ENCODE measurements around the gene AHCY.
A peak's percentile ranks its signal among the peaks of the same experiment; 100 is the strongest.
"Not testable (repeated sequence)": the region's sequence is repeated elsewhere in the genome, so short reads cannot be mapped to it uniquely, and the experiment has no call there.

AHCY gene

DNA sequence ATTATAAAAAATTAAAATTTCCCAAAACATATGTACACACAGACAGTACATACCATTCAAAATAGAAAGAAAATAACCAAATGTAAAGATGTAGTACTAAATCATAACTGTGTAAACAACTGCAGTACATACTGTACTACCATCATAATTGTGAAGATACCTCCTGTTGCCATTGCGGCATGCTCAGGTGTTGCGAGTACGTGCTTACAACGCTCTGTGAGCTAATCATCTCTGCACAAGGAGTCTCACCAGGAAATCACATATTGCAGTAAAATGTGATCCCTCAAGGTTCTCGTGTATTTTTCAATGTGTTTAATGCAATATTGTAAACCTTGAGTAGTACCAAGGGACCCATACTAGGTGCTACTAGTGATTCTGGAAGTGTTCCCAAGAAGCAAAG, 39.0 kb downstream of the AHCY start:
- TF ChIP-seq, protein P1, sequence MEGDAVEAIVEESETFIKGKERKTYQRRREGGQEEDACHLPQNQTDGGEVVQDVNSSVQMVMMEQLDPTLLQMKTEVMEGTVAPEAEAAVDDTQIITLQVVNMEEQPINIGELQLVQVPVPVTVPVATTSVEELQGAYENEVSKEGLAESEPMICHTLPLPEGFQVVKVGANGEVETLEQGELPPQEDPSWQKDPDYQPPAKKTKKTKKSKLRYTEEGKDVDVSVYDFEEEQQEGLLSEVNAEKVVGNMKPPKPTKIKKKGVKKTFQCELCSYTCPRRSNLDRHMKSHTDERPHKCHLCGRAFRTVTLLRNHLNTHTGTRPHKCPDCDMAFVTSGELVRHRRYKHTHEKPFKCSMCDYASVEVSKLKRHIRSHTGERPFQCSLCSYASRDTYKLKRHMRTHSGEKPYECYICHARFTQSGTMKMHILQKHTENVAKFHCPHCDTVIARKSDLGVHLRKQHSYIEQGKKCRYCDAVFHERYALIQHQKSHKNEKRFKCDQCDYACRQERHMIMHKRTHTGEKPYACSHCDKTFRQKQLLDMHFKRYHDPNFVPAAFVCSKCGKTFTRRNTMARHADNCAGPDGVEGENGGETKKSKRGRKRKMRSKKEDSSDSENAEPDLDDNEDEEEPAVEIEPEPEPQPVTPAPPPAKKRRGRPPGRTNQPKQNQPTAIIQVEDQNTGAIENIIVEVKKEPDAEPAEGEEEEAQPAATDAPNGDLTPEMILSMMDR (IDR thresholded peaks at IDR 0.05; ENCODE audit: control insufficient read depth, extremely low read depth, insufficient read depth): no peak
- DNase-seq (ENCODE audit: low read depth): peak; percentile 92
- H3K4me3 ChIP-seq (ENCODE audit: low read depth, low read length): no peak overlapping the region

DNA sequence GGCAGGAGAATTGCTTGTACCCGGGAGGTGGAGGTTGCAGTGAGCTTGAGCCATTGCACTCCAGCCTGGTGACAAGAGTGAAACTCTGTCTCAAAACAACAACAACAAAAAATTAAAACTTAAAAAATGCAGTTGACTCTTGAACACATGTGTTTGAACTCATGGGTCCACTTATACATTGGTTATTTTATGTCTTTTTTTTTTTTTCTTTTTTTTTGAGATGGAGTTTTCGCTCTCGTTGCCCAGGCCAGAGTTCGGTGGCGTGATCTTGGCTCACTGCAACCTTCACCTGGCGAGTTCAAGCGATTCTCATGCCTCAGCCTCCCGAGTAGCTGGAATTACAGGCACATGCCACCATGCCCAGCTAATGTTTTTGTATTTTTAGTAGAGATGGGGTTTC, 39.7 kb downstream of the AHCY start:
- DNase-seq (ENCODE audit: low read depth); H3K4me3 ChIP-seq (ENCODE audit: low read depth, low read length): not testable (repeated sequence)

DNA sequence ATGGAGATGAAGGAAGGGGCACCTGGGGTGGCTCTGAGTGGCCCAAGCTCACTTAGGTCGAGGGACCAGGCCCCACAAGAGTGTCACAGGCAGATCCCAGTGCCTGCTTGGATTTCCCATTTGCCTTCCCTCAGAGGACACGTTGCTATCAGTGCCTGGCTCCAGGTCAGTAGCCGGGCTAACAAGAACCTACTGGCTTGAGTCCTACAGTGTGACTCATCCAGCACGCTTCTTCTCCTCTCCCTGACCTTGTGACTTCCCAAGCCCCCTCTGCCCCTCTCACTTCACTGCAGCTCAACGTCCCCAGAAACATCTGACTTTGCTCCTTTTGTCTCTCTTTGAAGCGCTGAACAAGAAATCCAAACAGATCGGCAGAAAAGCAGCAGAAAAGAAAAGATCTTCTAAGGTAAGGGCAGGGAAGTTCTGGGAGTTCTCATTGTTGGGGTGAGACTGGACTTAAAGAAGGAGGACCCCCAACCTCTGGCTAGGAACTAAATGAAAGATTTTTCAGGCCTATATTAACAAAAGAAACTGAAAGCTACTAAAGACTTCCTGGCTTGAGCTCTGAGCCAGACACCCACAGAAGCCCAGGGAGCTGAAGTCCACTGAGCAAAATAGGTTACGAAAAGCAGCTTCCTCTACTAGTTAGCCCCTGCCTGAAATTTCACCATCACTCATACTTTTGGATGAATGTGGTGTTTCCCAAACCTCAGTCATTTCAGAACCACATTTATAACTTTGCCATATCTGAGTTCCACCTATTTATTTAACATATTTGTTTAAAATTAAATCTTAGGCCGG, 40.5 kb downstream of the AHCY start:
- TF ChIP-seq, protein P1 (IDR thresholded peaks at IDR 0.05; ENCODE audit: control insufficient read depth, extremely low read depth, insufficient read depth): no peak
- no peak for DNase-seq (ENCODE audit: low read depth)
- no peak overlapping the region for H3K4me3 ChIP-seq (ENCODE audit: low read depth, low read length)

DNA sequence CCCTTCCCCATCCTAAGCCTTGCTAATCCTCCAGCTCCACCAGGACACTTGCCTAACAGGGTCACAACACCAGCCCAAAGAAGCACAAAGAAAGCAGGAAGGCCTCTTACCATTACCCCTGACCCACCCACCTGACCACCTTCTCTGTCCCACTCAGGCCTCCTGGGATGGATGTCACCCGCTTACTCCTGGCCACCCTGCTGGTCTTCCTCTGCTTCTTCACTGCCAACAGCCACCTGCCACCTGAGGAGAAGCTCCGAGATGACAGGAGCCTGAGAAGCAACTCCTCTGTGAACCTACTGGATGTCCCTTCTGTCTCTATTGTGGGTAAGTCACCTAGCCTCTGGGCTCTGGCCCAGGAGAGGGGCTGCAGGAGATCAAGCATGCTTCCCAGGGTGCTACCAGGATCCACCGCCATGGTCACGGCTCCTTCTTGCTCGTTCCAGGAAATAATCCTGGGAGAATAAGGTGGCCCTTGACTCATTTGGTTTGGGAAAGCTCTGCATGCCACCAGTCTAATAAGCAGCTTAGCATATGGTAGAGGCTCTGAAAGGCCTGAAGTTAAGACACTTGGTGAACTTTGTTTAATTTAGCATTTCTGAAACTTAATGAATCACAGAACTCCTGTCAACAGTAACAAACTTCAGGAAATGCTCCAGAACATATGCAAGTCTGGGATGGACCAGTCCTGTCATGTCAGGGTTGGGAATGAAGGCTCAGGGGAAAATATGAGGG, 42.8 kb downstream of the AHCY start:
- TF ChIP-seq, protein P1 (IDR thresholded peaks at IDR 0.05; ENCODE audit: control insufficient read depth, extremely low read depth, insufficient read depth): no peak

DNA sequence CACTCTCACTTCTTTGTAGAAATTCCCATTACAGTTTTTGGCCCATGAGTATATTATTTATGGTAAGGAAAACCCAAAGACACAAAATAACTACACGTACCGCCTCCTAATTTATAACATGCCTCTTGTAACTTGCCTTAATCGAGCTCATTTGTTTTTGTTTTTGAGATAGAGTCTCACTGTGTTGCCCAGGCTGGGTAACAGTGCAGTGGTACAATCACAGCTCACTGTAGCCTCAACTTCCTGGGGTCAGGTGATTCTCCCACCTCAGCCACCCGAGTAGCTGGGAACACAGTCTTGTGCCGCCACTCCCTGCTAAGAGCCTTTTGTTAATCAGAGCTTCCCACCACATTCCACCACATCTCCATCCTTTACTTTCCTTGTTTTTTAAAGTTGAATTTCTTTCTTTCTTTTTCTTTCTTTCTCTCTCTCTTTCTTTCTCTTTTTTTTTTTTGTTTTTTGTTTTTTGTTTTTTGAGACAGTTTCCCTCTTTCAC, 46.5 kb downstream of the AHCY start:
- DNase-seq (ENCODE audit: low read depth): no peak

More for the DNA sequence above, 42.8 kb downstream of the AHCY start:
- DNase-seq (ENCODE audit: low read depth): no peak
- no peak overlapping the region for H3K4me3 ChIP-seq (ENCODE audit: low read depth, low read length)

DNA sequence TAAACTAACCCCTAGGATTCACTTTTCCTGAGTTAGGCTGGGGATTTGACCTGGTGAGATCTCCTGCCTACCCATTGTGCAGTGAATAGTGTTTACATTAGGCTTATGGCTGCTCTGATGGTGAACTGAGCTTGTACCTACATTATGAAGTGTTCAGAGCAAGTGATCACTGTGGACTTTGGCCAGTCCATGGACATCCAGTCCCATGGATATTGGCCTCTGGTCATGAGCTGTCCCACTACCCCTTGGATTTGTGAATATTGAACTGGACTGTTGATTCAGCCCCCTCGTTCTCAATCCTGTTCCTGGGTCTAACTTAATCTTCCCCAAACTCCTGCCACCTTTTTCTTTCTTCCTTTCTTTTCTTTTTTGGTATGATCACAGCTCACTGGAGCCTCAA, 48.2 kb downstream of the AHCY start:
- no peak overlapping the region for H3K4me3 ChIP-seq (ENCODE audit: low read depth, low read length)
- no peak for DNase-seq (ENCODE audit: low read depth)
- TF ChIP-seq, protein P1 (IDR thresholded peaks at IDR 0.05; ENCODE audit: control insufficient read depth, extremely low read depth, insufficient read depth): no peak

More for the DNA sequence above, 46.5 kb downstream of the AHCY start:
- TF ChIP-seq, protein P1 (IDR thresholded peaks at IDR 0.05; ENCODE audit: control insufficient read depth, extremely low read depth, insufficient read depth): no peak
- no peak overlapping the region for H3K4me3 ChIP-seq (ENCODE audit: low read depth, low read length)

DNA sequence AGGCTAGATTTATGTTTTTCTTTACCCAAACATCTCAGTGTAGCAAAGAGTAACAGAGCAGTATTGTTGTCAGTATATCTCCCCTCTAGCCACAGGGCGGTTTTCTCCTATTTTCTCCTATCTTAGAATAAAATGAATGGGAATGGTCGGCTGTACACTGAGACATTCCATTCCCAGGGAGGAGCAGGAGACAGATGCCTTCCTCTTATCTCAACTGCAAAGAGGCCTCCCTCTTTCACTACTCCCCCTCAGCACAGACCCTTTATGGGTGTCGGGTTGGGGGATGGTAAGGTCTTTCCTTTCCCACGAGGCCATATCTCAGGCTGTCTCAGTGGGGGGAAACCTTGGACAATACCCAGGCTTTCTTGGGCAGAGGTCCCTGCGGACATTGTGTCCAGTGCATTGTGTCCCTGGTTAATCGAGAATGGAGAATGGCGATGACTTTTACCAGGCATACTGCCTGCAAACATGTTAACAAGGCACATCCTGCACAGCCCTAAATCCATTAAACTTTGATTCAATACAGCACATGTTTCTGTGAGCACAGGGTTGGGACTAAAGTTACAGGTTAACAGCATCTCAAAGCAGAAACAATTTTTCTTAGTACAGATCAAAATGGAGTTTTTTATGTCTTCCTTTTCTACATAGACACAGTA, 50.6 kb downstream of the AHCY start:
- DNase-seq (ENCODE audit: low read depth); H3K4me3 ChIP-seq (ENCODE audit: low read depth, low read length): not testable (repeated sequence)

Data from LNCaP clone FGC (cell line).